H1 (cell line): Measurements from ENCODE around the gene SMIM41. TPM values are rescaled to one million over a fixed set of nuclear protein-coding genes. Genes with fewer than 3 reads are reported as not detected.
A peak's percentile ranks its signal among the peaks of the same experiment; 100 is the strongest.

Experiments
- CTCF ChIA-PET: fragments of 300-600 bp; sonication (Branson Sonifier 250); formaldehyde crosslinking; loops from one replicate; lab custom pipeline; 2021; ENCODE audit not compliant: partially characterized antibody; lab: Charles Lee
- POLR2A ChIA-PET: fragments of 300-600 bp; sonication (Branson Sonifier 250); formaldehyde crosslinking; loops from one replicate; lab custom pipeline; 2021; ENCODE audit warnings: inconsistent platforms; ENCODE audit not compliant: partially characterized antibody; lab: Charles Lee
- DNase-seq, 2 experiments: peaks; one replicate each; pipeline versions ENCODE4 v3.0.0 to v3.0.0-alpha.2; 2010 to 2022; ENCODE audit warnings: low spot score in 2 of 2, low read depth in 1 of 2, mixed read lengths in 1 of 2
- FAIRE-seq: peaks from 2 replicates; lab custom pipeline; 2011; peaks lifted over from hg19 to GRCh38; lab: Jason Lieb, UNC
- H2AFZ ChIP-seq: 2 replicates; pipeline ENCODE4 v1.8.1; 2012; ENCODE audit warnings: low read length, inconsistent platforms
- H2AK5ac ChIP-seq: 2 replicates; pipeline ENCODE4 v1.6.1; 2013; ENCODE audit warnings: low read depth, low read length
- H2BK120ac ChIP-seq: replicated peaks from 2 replicates; pipeline ENCODE3; 2013; ENCODE audit warnings: low read depth, low read length, inconsistent platforms
- H2BK12ac ChIP-seq: 2 replicates; pipeline ENCODE4 v1.6.1; 2013; ENCODE audit warnings: low read depth, low read length
- H2BK15ac ChIP-seq: 2 replicates; pipeline ENCODE4 v1.6.1; 2013; ENCODE audit warnings: low read length
- H2BK20ac ChIP-seq: 2 replicates; pipeline ENCODE4 v1.6.1; 2013; ENCODE audit warnings: low read length
- H2BK5ac ChIP-seq: 2 replicates; pipeline ENCODE4 v1.6.1; 2013; ENCODE audit warnings: low read depth, low read length
- H3K14ac ChIP-seq: 2 replicates; pipeline ENCODE4 v1.6.1; 2013; ENCODE audit warnings: inconsistent platforms; ENCODE audit not compliant: insufficient read length
- H3K18ac ChIP-seq: 2 replicates; pipeline ENCODE4 v1.6.1; 2013; ENCODE audit warnings: low read length; ENCODE audit errors: extremely low read depth
- H3K23ac ChIP-seq: 2 replicates; pipeline ENCODE4 v1.6.1; 2013; ENCODE audit warnings: inconsistent platforms; ENCODE audit not compliant: insufficient read length
- H3K23me2 ChIP-seq: 2 replicates; pipeline ENCODE4 v1.6.1; 2013; ENCODE audit warnings: low read depth, low read length
- H3K27ac ChIP-seq: 2 replicates; pipeline ENCODE4 v1.6.1; 2011; ENCODE audit warnings: low read depth, low read length, inconsistent platforms
- H3K27me3 ChIP-seq, 4 experiments: replicated peaks in 1 of 4; 1 replicate in 1 of 4; 2 replicates in 3 of 4; pipeline versions ENCODE4 v1.6.1 to v1.8.1; 2011 to 2013; ENCODE audit warnings: low read length in 3 of 4, mild to moderate bottlenecking in 3 of 4, inconsistent platforms in 2 of 4, mixed read lengths in 2 of 4, moderate library complexity in 1 of 4; ENCODE audit not compliant: control insufficient read depth in 3 of 4, insufficient read depth in 3 of 4; ENCODE audit errors: extremely low read depth in 1 of 4
- H3K36me3 ChIP-seq, 4 experiments: 2 replicates each; pipeline versions ENCODE4 v1.6.1 to v1.8.1; 2011 to 2013; ENCODE audit warnings: mild to moderate bottlenecking in 4 of 4, low read length in 3 of 4, moderate library complexity in 2 of 4, control low read depth in 1 of 4, inconsistent platforms in 1 of 4; ENCODE audit not compliant: insufficient read depth in 4 of 4, control insufficient read depth in 2 of 4
- H3K4ac ChIP-seq: replicated peaks from 2 replicates; pipeline ENCODE3; 2013; ENCODE audit warnings: low read length, low read depth, mixed read lengths, inconsistent platforms; ENCODE audit not compliant: insufficient read length
- H3K4me1 ChIP-seq, 4 experiments: replicated peaks in 1 of 4; 1 replicate in 1 of 4; 2 replicates in 3 of 4; pipeline versions ENCODE4 v1.6.1 to v1.8.1; 2011 to 2013; ENCODE audit warnings: low read length in 3 of 4, inconsistent platforms in 2 of 4, mixed read lengths in 1 of 4; ENCODE audit not compliant: insufficient read depth in 4 of 4, control insufficient read depth in 3 of 4
- H3K4me2 ChIP-seq, 2 experiments: 2 replicates each; pipeline versions ENCODE4 v1.6.1 to v1.8.1; 2011 to 2013; ENCODE audit warnings: low read depth in 2 of 2, low read length in 2 of 2, control low read depth in 1 of 2, inconsistent platforms in 1 of 2, mild to moderate bottlenecking in 1 of 2; ENCODE audit not compliant: insufficient read depth in 1 of 2
- H3K4me3 ChIP-seq, 4 experiments: fragments of 200-600, 300-600 bp in 1 of 4; sonication (generic), shearing (Covaris generic), sonication (Bioruptor Twin) in 1 of 4; 2 replicates each; pipeline versions ENCODE4 v1.5.1 to v1.8.1; 2011 to 2016; ENCODE audit warnings: low read length in 4 of 4, low read depth in 3 of 4, control low read depth in 2 of 4, inconsistent platforms in 2 of 4, mild to moderate bottlenecking in 2 of 4, mixed read lengths in 1 of 4, moderate library complexity in 1 of 4; ENCODE audit not compliant: insufficient read depth in 2 of 4; ENCODE audit errors: extremely low read depth in 1 of 4
- H3K56ac ChIP-seq: replicated peaks from 2 replicates; pipeline ENCODE3; 2013; ENCODE audit warnings: low read depth, mild to moderate bottlenecking, mixed read lengths, low read length, inconsistent platforms; ENCODE audit not compliant: insufficient read length
- H3K79me1 ChIP-seq: 2 replicates; pipeline ENCODE4 v1.6.1; 2013; ENCODE audit warnings: low read depth, low read length, control low read depth
- H3K79me2 ChIP-seq, 2 experiments: 2 replicates each; pipeline versions ENCODE4 v1.6.1 to v1.8.1; 2012 to 2013; ENCODE audit warnings: low read length in 2 of 2, mild to moderate bottlenecking in 2 of 2, inconsistent platforms in 1 of 2; ENCODE audit not compliant: insufficient read depth in 2 of 2, control insufficient read depth in 1 of 2
- H3K9ac ChIP-seq, 4 experiments: replicated peaks in 1 of 4; 1 replicate in 1 of 4; 2 replicates in 3 of 4; pipeline versions ENCODE4 v1.6.1 to v1.8.1; 2011 to 2013; ENCODE audit warnings: low read depth in 3 of 4, low read length in 3 of 4, control low read depth in 2 of 4, mild to moderate bottlenecking in 2 of 4, moderate library complexity in 2 of 4, inconsistent platforms in 1 of 4; ENCODE audit errors: extremely low read depth in 1 of 4
- H3K9me3 ChIP-seq, 2 experiments: 2 replicates each; pipeline versions ENCODE4 v1.6.1 to v1.8.1; 2012 to 2013; ENCODE audit warnings: mild to moderate bottlenecking in 2 of 2, moderate library complexity in 2 of 2, control low read depth in 1 of 2, inconsistent platforms in 1 of 2, low read depth in 1 of 2, low read length in 1 of 2, mixed read lengths in 1 of 2; ENCODE audit not compliant: insufficient read depth in 2 of 2
- H4K20me1 ChIP-seq, 2 experiments: replicated peaks in 1 of 2; 2 replicates each; pipeline versions ENCODE3 to v1.8.1; 2011 to 2013; ENCODE audit warnings: inconsistent platforms in 2 of 2, low read length in 2 of 2, mild to moderate bottlenecking in 1 of 2; ENCODE audit not compliant: insufficient read depth in 2 of 2, control insufficient read depth in 1 of 2
- H4K5ac ChIP-seq: 2 replicates; pipeline ENCODE4 v1.6.1; 2013; ENCODE audit warnings: low read length, low read depth, mixed read lengths, inconsistent platforms; ENCODE audit not compliant: insufficient read length
- H4K8ac ChIP-seq: 2 replicates; pipeline ENCODE4 v1.8.0; 2013; ENCODE audit warnings: mild to moderate bottlenecking, moderate library complexity, low read length, inconsistent platforms; ENCODE audit not compliant: insufficient read depth; ENCODE audit errors: extremely low read depth
- H4K91ac ChIP-seq: replicated peaks from 2 replicates; pipeline ENCODE3; 2013; ENCODE audit warnings: low read length, mixed read lengths, inconsistent platforms; ENCODE audit not compliant: insufficient read length
- CEBPB ChIP-seq: IDR thresholded peaks from 2 replicates; pipeline ENCODE4 v1.6.1; 2012; ENCODE audit warnings: low read depth, low read length
- CHD1 ChIP-seq: IDR thresholded peaks from 2 replicates; pipeline ENCODE4 v1.6.1; 2012; ENCODE audit warnings: low read depth, low read length, improper control_type of control experiment
- CHD2 ChIP-seq: IDR thresholded peaks from 2 replicates; pipeline ENCODE4 v1.6.1; 2012; ENCODE audit warnings: low read length, improper control_type of control experiment
- GTF2F1 ChIP-seq: IDR thresholded peaks from 2 replicates; pipeline ENCODE4 v1.6.1; 2012; ENCODE audit warnings: low read depth, low read length, improper control_type of control experiment, borderline replicate concordance
- KDM5A ChIP-seq: fragments of 200-600 bp; IDR thresholded peaks from 2 replicates; pipeline ENCODE4 v1.7.1; 2012; ENCODE audit warnings: mild to moderate bottlenecking, low read length, inconsistent platforms, mixed read lengths
- MAX ChIP-seq: IDR thresholded peaks from 2 replicates; pipeline ENCODE4 v1.6.1; 2012; ENCODE audit warnings: inconsistent platforms
- RBBP5 ChIP-seq: IDR thresholded peaks from 2 replicates; pipeline ENCODE4 v1.7.1; 2012; ENCODE audit warnings: low read depth, mild to moderate bottlenecking, inconsistent platforms, low read length, moderate library complexity, borderline replicate concordance
- RFX5 ChIP-seq: IDR thresholded peaks from 2 replicates; pipeline ENCODE4 v1.6.1; 2011; ENCODE audit warnings: low read depth, low read length, improper control_type of control experiment, borderline replicate concordance
- SIN3A ChIP-seq, 2 experiments: IDR thresholded peaks in 1 of 2; conservative IDR thresholded peaks in 1 of 2; 2 replicates each; pipeline ENCODE4 v1.6.1; 2011 to 2012; ENCODE audit warnings: low read length in 2 of 2, improper control_type of control experiment in 1 of 2, low read depth in 1 of 2, mild to moderate bottlenecking in 1 of 2
- SIRT6 ChIP-seq: IDR thresholded peaks from one replicate; pipeline ENCODE4 v1.7.1; 2012; ENCODE audit warnings: low read length, inconsistent platforms
- SP4 ChIP-seq: IDR thresholded peaks from 2 replicates; pipeline ENCODE4 v1.6.1; 2012; ENCODE audit warnings: low read length, inconsistent platforms
- SRF ChIP-seq: IDR thresholded peaks from 2 replicates; pipeline ENCODE4 v1.6.1; 2011; ENCODE audit warnings: mild to moderate bottlenecking, low read depth, low read length, moderate library complexity
- TBP ChIP-seq: IDR thresholded peaks from 2 replicates; pipeline ENCODE4 v1.6.1; 2011; ENCODE audit warnings: low read depth, low read length, improper control_type of control experiment
- YY1 ChIP-seq: IDR thresholded peaks from 2 replicates; pipeline ENCODE4 v1.6.1; 2011; ENCODE audit warnings: low read depth, mild to moderate bottlenecking, low read length
- ZNF274 ChIP-seq: IDR thresholded peaks from 2 replicates; pipeline ENCODE4 v1.7.0; 2012; ENCODE audit warnings: low read length, borderline replicate concordance; ENCODE audit errors: extremely low read depth
- WGBS, 2 experiments: shearing (Covaris generic) in 1 of 2; methylation state at CpG; one replicate each; pipeline versions ENCODE4 v1.1.6 to v1.1.7; 2013 to 2015; ENCODE audit warnings: low lambda C conversion rate in 2 of 2, mixed read lengths in 2 of 2, inconsistent platforms in 1 of 2, low coverage in 1 of 2, missing lambda C conversion rate in 1 of 2; ENCODE audit not compliant: insufficient replicate concordance in 2 of 2, insufficient coverage in 1 of 2, insufficient read length in 1 of 2; ENCODE audit errors: extremely low coverage in 1 of 2, missing lambda C conversion rate in 1 of 2; 5-methylcytosine and 5-hydroxymethylcytosine counted together
- polyA plus RNA-seq, 7 experiments: library from polyadenylated mRNA; depleted of rRNA in 3 of 7; stranded (reverse) in 5 of 7; unstranded in 2 of 7; fragments of >200 nt in 5 of 7; fragments of 200-250 nt in 2 of 7; gene quantifications; 1 replicate in 5 of 7; 2 replicates in 1 of 7; 4 replicates in 1 of 7; pipeline versions ENCODE4 v1.2.1 to v1.2.3, GENCODE V29; 2011 to 2013; ENCODE audit warnings: missing spikeins in 2 of 7, mixed read lengths in 2 of 7
- total RNA-seq: library from RNA; stranded (reverse); fragmentation: NEBNext Ultra II Directional; extraction: Animal tissue kit (Norgen Biotek cat#: 25700); gene quantifications from 2 replicates; pipeline ENCODE4 v1.2.1, GENCODE V29; 2021

SMIM41 gene
- total and polyA plus RNA-seq, 2 of the 8 experiments (the other 6 are each of a cell fraction or from before 2014, with no cell fraction given), result 0.28 to 0.98 TPM

- H4K91ac ChIP-seq, result no peak overlapping the region
- DNase-seq (no peak), FAIRE-seq (no peak)
- H2BK12ac ChIP-seq, result no peak overlapping the region
- H3K27ac ChIP-seq, result no peak overlapping the region
- ChIA-PET CTCF (interaction anchor here (0.7 to 11.5 kb wide), 9 partner anchors 13 to 275 kb away, joined by 3 to 205 read pairs (median 6); partner anchors contain the start of gene ATG101), POLR2A (interaction anchor here (1.2 kb wide), 1 partner anchor 863 kb away, joined by 3 read pairs; the partner anchor contains the start of gene KRT18)
- H3K27me3 ChIP-seq, result no peaks in the 10 kb centered on the region
- peaks cover 0 to 4% of the 10 kb centered on the region in 2 experiments for H4K20me1 ChIP-seq
- no peaks in the 10 kb centered on the region for H3K79me2 ChIP-seq
- H3K9me3 ChIP-seq, result no peaks in the 10 kb centered on the region
- H3K23ac ChIP-seq, result no peak overlapping the region
- 93% methylated on average over 9 of the region's 9 CpGs; no CpG with 5 or more reads in 1 of the 2 experiments for WGBS, 2 experiments
- no peak overlapping the region for H3K4me3 ChIP-seq
- H2BK5ac ChIP-seq, result peak overlapping the region; percentile 66; the same call in 1 of the 2 replicates
- no peak overlapping the region for H2AK5ac ChIP-seq
- H3K4me2 ChIP-seq, result no peak overlapping the region
- H3K14ac ChIP-seq, result no peak overlapping the region
- no peak overlapping the region for H2BK120ac ChIP-seq
- H2AFZ ChIP-seq, result no peak overlapping the region
- H3K56ac ChIP-seq, result no peak overlapping the region
- H2BK15ac ChIP-seq, result no peak overlapping the region
- H3K9ac ChIP-seq, result no peak overlapping the region
- no peaks in the 10 kb centered on the region for H3K36me3 ChIP-seq
- H3K4me1 ChIP-seq, result peaks cover 0 to 18% (median 10%) of the 10 kb centered on the region in 4 experiments; a peak in 5 of 7 replicates
- no peaks in the 10 kb centered on the region; the same call in 1 of the 2 replicates for H3K79me1 ChIP-seq
- H2BK20ac ChIP-seq, result no peak overlapping the region
- no peak overlapping the region for H3K18ac ChIP-seq
- H3K23me2 ChIP-seq, result no peaks in the 10 kb centered on the region
- H4K8ac ChIP-seq, result no peak overlapping the region
- H4K5ac ChIP-seq, result no peak overlapping the region
- H3K4ac ChIP-seq, result no peak overlapping the region
- TF ChIP-seq YY1 (no peak), SIN3A (conservative IDR thresholded peaks at IDR 0.05 in 1 of 2, IDR thresholded peaks at IDR 0.05 in 1 of 2; ENCODE audit: low read depth in 1 of 2, low read length in 2 of 2) (no peak), SIRT6 (no peak), GTF2F1 (no peak), RFX5 (no peak), SP4 (no peak), MAX (no peak), SRF (no peak), KDM5A (no peak), CEBPB (no peak), ZNF274 (no peak), TBP (no peak), CHD1 (no peak), RBBP5 (no peak), CHD2 (no peak)
Measured at GRCh38 chr12:52086366-52086765, 6.9 kb downstream of the SMIM41 start.
